ENCODE data around the gene CD1D. TPM values are rescaled to one million over a fixed set of nuclear protein-coding genes. Genes with fewer than 3 reads are reported as not detected.

The CD1D gene
- total and polyA plus RNA-seq, 12 donors, result 1.1 to 5.6 (median 3.0) TPM

DNA sequence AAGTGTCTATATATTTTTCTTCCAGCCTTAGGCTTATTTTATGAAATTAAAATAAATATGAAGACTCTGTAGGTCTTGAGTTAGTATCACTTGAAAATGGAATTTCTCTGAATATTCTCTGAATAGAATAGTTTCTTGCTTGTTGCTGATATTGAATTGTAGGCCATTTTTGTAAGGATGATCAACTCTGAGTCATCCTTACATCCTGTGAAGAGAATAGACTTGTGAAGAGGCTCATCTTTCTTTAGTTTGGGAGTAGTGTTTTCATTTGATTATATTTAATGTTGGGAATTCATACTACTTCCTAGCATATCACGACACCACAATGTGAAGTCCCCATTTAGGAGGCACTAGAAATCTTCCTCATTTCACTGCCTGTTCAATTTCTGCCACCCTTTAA lies 27.5 kb upstream of the CD1D start:
- no peaks in the 10 kb centered on the region for H3K9me3 ChIP-seq (replicated peaks in 1 of 3)
- TF ChIP-seq POLR2A (IDR thresholded peaks at IDR 0.05), result no peak
- TF ChIP-seq, protein P1, sequence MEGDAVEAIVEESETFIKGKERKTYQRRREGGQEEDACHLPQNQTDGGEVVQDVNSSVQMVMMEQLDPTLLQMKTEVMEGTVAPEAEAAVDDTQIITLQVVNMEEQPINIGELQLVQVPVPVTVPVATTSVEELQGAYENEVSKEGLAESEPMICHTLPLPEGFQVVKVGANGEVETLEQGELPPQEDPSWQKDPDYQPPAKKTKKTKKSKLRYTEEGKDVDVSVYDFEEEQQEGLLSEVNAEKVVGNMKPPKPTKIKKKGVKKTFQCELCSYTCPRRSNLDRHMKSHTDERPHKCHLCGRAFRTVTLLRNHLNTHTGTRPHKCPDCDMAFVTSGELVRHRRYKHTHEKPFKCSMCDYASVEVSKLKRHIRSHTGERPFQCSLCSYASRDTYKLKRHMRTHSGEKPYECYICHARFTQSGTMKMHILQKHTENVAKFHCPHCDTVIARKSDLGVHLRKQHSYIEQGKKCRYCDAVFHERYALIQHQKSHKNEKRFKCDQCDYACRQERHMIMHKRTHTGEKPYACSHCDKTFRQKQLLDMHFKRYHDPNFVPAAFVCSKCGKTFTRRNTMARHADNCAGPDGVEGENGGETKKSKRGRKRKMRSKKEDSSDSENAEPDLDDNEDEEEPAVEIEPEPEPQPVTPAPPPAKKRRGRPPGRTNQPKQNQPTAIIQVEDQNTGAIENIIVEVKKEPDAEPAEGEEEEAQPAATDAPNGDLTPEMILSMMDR (IDR thresholded peaks at IDR 0.05), result no peak
- H3K36me3 ChIP-seq (replicated peaks in 1 of 2), result no peaks in the 10 kb centered on the region
- 68 to 80% (median 77%) methylated on average over 1 of the region's 1 CpG for WGBS, 4 donors
- H3K4me1 ChIP-seq (replicated peaks in 1 of 2), result peaks cover 11 to 20% of the 10 kb centered on the region in 2 donors
- DNase-seq, result no peak
- H3K4me3 ChIP-seq, result no peak overlapping the region
- intact Hi-C loops (cut with DNase I), result no loop called here
- H3K27me3 ChIP-seq, result no peaks in the 10 kb centered on the region
- no peak overlapping the region for H3K27ac ChIP-seq

DNA sequence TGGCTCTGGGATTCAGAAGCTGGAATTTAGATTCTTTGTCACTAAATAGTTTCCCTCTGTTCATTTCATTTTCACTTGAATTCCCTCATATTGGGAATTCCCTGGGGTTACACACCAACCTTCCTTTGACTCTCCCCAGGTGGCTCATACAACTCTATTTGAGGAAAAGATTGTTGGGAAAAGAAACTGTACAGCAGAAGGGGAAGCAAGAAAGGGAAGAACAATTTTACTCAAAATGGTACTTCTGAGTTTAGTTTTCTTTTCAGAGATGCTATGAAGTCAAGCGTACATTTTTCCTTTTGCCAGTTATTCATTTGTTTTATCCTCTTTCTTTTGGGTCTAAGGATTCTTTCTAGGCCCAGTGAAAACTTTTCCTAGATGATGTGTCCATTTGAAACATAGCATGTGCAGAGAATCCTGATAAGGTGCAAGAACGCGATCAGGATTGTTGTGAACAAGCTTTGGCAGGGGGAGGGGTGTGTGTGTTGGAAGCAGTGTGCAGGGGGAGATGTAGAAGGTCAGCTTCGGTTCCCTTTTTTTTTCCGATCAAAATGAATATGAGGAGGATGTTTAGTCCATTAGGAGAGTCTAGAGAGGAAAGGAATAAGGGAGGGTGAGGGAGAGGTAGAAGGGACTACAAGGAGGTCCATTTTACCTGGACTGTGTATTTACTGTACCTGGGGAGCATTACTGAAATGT lies 26.8 kb upstream of the CD1D start:
- no peak for TF ChIP-seq POLR2A (IDR thresholded peaks at IDR 0.05)
- TF ChIP-seq, protein P1 (IDR thresholded peaks at IDR 0.05), result no peak
- no peak overlapping the region for H3K4me3 ChIP-seq
- DNase-seq, result no peak
- H3K9me3 ChIP-seq (replicated peaks in 1 of 3), result no peaks in the 10 kb centered on the region
- H3K36me3 ChIP-seq (replicated peaks in 1 of 2), result no peaks in the 10 kb centered on the region
- 60 to 71% (median 66%) methylated on average over 5 of the region's 5 CpGs for WGBS, 4 donors
- H3K4me1 ChIP-seq (replicated peaks in 1 of 2), result peaks cover 11 to 18% of the 10 kb centered on the region in 2 donors
- no peak overlapping the region for H3K27ac ChIP-seq
- no peaks in the 10 kb centered on the region for H3K27me3 ChIP-seq
- intact Hi-C loops (cut with DNase I), result no loop called here

DNA sequence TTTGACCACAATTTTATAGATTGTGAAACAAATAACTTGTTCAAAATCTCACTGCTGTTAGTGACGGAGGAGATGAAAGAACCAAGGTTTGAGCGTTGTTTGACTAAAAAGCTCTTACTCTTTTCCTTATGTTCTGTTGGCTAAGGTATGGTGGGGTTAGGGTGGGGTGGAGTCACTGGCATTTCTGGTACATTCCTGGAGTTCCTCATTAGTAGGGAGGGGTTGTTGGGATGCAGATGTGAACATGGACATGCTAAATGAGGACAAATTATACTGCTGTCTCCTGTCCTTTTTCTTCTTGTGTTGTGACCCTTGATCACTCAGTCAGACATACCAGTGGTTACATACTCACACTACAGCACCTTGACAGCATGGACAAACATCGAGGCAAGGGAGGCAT lies 26.2 kb upstream of the CD1D start:
- Histone ChIP-seq H3K9me3 (replicated peaks in 1 of 3) (no peaks in the 10 kb centered on the region), H3K36me3 (replicated peaks in 1 of 2) (no peaks in the 10 kb centered on the region), H3K27ac (no peak overlapping the region), H3K27me3 (no peaks in the 10 kb centered on the region), H3K4me1 (replicated peaks in 1 of 2) (peaks cover 6 to 12% of the 10 kb centered on the region in 2 donors), H3K4me3 (no peak overlapping the region)
- intact Hi-C loops (cut with DNase I), result no loop called here
- TF ChIP-seq, protein P1 (IDR thresholded peaks at IDR 0.05), result no peak
- no peak for TF ChIP-seq POLR2A (IDR thresholded peaks at IDR 0.05)
- DNase-seq, result no peak
- WGBS, 4 donors, result 76 to 84% (median 76%) methylated on average over 3 of the region's 3 CpGs

DNA sequence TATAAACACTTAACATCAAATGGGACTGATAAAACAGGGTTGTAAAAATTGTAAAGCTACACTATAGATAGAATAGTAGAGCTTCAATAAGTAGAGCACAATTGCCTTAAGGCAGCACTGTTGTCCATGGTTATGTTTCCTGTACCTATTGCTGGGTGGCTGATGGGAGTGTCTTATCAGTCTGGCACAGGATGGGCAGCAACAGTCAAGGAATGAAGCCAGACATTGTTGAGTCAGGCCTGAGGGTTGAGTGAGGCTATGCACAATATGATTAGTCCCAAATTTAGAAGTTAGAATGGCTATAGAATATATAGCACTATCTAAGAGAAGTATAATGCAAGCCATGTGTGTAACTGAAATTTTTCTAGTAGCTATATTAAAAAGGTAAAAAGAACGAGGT lies 25.0 kb upstream of the CD1D start:
- no peak for DNase-seq
- H3K4me3 ChIP-seq, result no peak overlapping the region
- no peaks in the 10 kb centered on the region for H3K36me3 ChIP-seq (replicated peaks in 1 of 2)
- no peaks in the 10 kb centered on the region for H3K27me3 ChIP-seq
- intact Hi-C loops (cut with DNase I), result no loop called here
- no peak for TF ChIP-seq POLR2A (IDR thresholded peaks at IDR 0.05)
- TF ChIP-seq, protein P1 (IDR thresholded peaks at IDR 0.05), result no peak
- H3K4me1 ChIP-seq (replicated peaks in 1 of 2), result peaks cover 0 to 6% of the 10 kb centered on the region in 2 donors
- H3K9me3 ChIP-seq (replicated peaks in 1 of 3), result no peaks in the 10 kb centered on the region
- 85 to 95% (median 92%) methylated on average over 1 of the region's 1 CpG for WGBS, 4 donors
- H3K27ac ChIP-seq, result no peak overlapping the region
